ENCODE data around the gene NQO2. TPM values are rescaled to one million over a fixed set of nuclear protein-coding genes. Genes with fewer than 3 reads are reported as not detected.

NQO2 gene
- total RNA-seq, 1 donor from 2014 or later: 11.8 TPM

- Histone ChIP-seq H3K4me1 (peaks cover 57% of the 10 kb centered on the region), H3K9me3 (no peaks in the 10 kb centered on the region), H3K4me3 (no peak overlapping the region), H3K36me3 (no peaks in the 10 kb centered on the region), H3K27ac (no peak overlapping the region), H3K27me3 (no peaks in the 10 kb centered on the region)
- no peak for DNase-seq (ENCODE audit: extremely low spot score in 2 of 2)
- TF ChIP-seq POLR2A (IDR thresholded peaks at IDR 0.05) (no peak), POLR2AphosphoS5 (IDR thresholded peaks at IDR 0.05; ENCODE audit: insufficient read depth in 1 of 2, low read depth in 1 of 2) (no peak), CTCF (IDR thresholded peaks at IDR 0.05) (no peak)
- intact Hi-C loops (cut with DNase I): no loop called here
These were observed 37.1 kb upstream of the NQO2 start for GRCh38 chr6:2962636-2963035.

- intact Hi-C loops (cut with DNase I): no loop called here
- no peak for DNase-seq (ENCODE audit: extremely low spot score in 2 of 2)
- TF ChIP-seq CTCF (IDR thresholded peaks at IDR 0.05) (no peak), POLR2A (IDR thresholded peaks at IDR 0.05) (no peak), POLR2AphosphoS5 (IDR thresholded peaks at IDR 0.05; ENCODE audit: insufficient read depth in 1 of 2, low read depth in 1 of 2) (no peak)
- Histone ChIP-seq H3K4me3 (no peak overlapping the region), H3K36me3 (no peaks in the 10 kb centered on the region), H3K9me3 (no peaks in the 10 kb centered on the region), H3K27me3 (no peaks in the 10 kb centered on the region), H3K27ac (no peak overlapping the region), H3K4me1 (peaks cover 50% of the 10 kb centered on the region)
These were observed 35.9 kb upstream of the NQO2 start for GRCh38 chr6:2963756-2964155.

- no peaks in the 10 kb centered on the region for H3K27me3 ChIP-seq
- H3K36me3 ChIP-seq: no peaks in the 10 kb centered on the region
- TF ChIP-seq POLR2AphosphoS5 (IDR thresholded peaks at IDR 0.05; ENCODE audit: insufficient read depth in 1 of 2, low read depth in 1 of 2): no peak
- intact Hi-C loops (cut with DNase I): no loop called here
- no peak overlapping the region for H3K27ac ChIP-seq
- no peak for DNase-seq (ENCODE audit: extremely low spot score in 2 of 2)
- H3K4me3 ChIP-seq: no peak overlapping the region
- H3K9me3 ChIP-seq: no peaks in the 10 kb centered on the region
- H3K4me1 ChIP-seq: peaks cover 47% of the 10 kb centered on the region
These were observed 34.7 kb upstream of the NQO2 start for GRCh38 chr6:2964793-2965505.

GRCh38 chr6:2966347-2966746 is 33.3 kb upstream of the NQO2 start:
- TF ChIP-seq CTCF (IDR thresholded peaks at IDR 0.05): no peak
- TF ChIP-seq POLR2AphosphoS5 (IDR thresholded peaks at IDR 0.05; ENCODE audit: insufficient read depth in 1 of 2, low read depth in 1 of 2): no peak
- TF ChIP-seq POLR2A (IDR thresholded peaks at IDR 0.05): no peak
- H3K4me1 ChIP-seq: peaks cover 39% of the 10 kb centered on the region
- no peak for DNase-seq (ENCODE audit: extremely low spot score in 2 of 2)
- intact Hi-C loops (cut with DNase I): no loop called here
- no peaks in the 10 kb centered on the region for H3K36me3 ChIP-seq
- no peak overlapping the region for H3K4me3 ChIP-seq
- H3K27ac ChIP-seq: no peak overlapping the region
- no peaks in the 10 kb centered on the region for H3K9me3 ChIP-seq
- no peaks in the 10 kb centered on the region for H3K27me3 ChIP-seq

- Histone ChIP-seq H3K9me3 (no peaks in the 10 kb centered on the region), H3K27ac (no peak overlapping the region), H3K36me3 (no peaks in the 10 kb centered on the region), H3K27me3 (no peaks in the 10 kb centered on the region), H3K4me1 (peaks cover 26% of the 10 kb centered on the region), H3K4me3 (no peak overlapping the region)
- no peak for DNase-seq (ENCODE audit: extremely low spot score in 2 of 2)
- intact Hi-C loops (cut with DNase I): no loop called here
- TF ChIP-seq POLR2AphosphoS5 (IDR thresholded peaks at IDR 0.05; ENCODE audit: insufficient read depth in 1 of 2, low read depth in 1 of 2) (no peak), CTCF (IDR thresholded peaks at IDR 0.05) (no peak), POLR2A (IDR thresholded peaks at IDR 0.05) (no peak)
These were observed 31.8 kb upstream of the NQO2 start for GRCh38 chr6:2967936-2968335.
